Prostate gland (tissue), 2 donors: ENCODE measurements around the gene VPS13D. TPM values are rescaled to one million over a fixed set of nuclear protein-coding genes. Genes with fewer than 3 reads are reported as not detected.
"Not testable (repeated sequence)": the region's sequence is repeated elsewhere in the genome, so short reads cannot be mapped to it uniquely, and the experiment has no call there.

Experiments used
- DNase-seq: peaks from one replicate; pipeline ENCODE4 v3.0.0-alpha.2; 2019; ENCODE audit warnings: low spot score
- H3K27ac ChIP-seq, 2 donors: fragments of 200-600 bp; sonication (generic); 2 replicates each; pipeline ENCODE4 v1.5.1; 2017 to 2019
- H3K27me3 ChIP-seq: fragments of 200-600 bp; sonication (generic); replicated peaks from 2 replicates; pipeline ENCODE4 v1.5.1; 2019; ENCODE audit not compliant: insufficient read depth
- H3K36me3 ChIP-seq, 2 donors: fragments of 200-600 bp; sonication (generic); 1 replicate in 1 of 2; 2 replicates in 1 of 2; pipeline versions ENCODE4 v1.5.1 to v1.8.1; 2017 to 2019
- H3K4me1 ChIP-seq: fragments of 200-600 bp; sonication (generic); replicated peaks from 2 replicates; pipeline ENCODE4 v1.5.1; 2019
- H3K4me3 ChIP-seq, 2 donors: fragments of 200-600 bp; sonication (generic); 2 replicates each; pipeline ENCODE4 v1.5.1; 2017 to 2019
- H3K9me3 ChIP-seq: fragments of 200-600 bp; sonication (generic); 2 replicates; pipeline ENCODE4 v1.5.1; 2017
- CTCF ChIP-seq, 4 experiments: fragments of 200-600 bp in 2 of 4; fragments of 450-650 bp in 2 of 4; sonication (generic) in 2 of 4; IDR thresholded peaks; 1 replicate in 3 of 4; 2 replicates in 1 of 4; pipeline ENCODE4 v1.5.1; 2016 to 2019; ENCODE audit warnings: antibody characterized with exemption in 4 of 4, mild to moderate bottlenecking in 2 of 4, moderate library complexity in 2 of 4
- POLR2A ChIP-seq: fragments of 450-650 bp; IDR thresholded peaks from one replicate; pipeline ENCODE4 v1.6.1; 2016; ENCODE audit warnings: antibody characterized with exemption, mild to moderate bottlenecking
- POLR2AphosphoS5 ChIP-seq: sonication (generic); formaldehyde crosslinking; IDR thresholded peaks from one replicate; pipeline ENCODE4 v1.6.1; 2017; ENCODE audit warnings: antibody characterized with exemption
- WGBS: methylation state at CpG from one replicate; pipeline ENCODE4 v1.1.5; 2018; 5-methylcytosine and 5-hydroxymethylcytosine counted together
- intact Hi-C: fragments of 100-400 bp; cut with DNase I; formaldehyde crosslinking; loops from one replicate; pipeline ENCODE4 v1.14.2; 2022
- total RNA-seq, 2 donors: library from RNA; depleted of rRNA; stranded (reverse); fragments of >200 nt; gene quantifications; one replicate each; pipeline ENCODE4 v1.1.0, GENCODE V29; 2016

VPS13D gene
- total RNA-seq, 2 donors from 2014 or later: 60.7 to 80.8 TPM

DNA sequence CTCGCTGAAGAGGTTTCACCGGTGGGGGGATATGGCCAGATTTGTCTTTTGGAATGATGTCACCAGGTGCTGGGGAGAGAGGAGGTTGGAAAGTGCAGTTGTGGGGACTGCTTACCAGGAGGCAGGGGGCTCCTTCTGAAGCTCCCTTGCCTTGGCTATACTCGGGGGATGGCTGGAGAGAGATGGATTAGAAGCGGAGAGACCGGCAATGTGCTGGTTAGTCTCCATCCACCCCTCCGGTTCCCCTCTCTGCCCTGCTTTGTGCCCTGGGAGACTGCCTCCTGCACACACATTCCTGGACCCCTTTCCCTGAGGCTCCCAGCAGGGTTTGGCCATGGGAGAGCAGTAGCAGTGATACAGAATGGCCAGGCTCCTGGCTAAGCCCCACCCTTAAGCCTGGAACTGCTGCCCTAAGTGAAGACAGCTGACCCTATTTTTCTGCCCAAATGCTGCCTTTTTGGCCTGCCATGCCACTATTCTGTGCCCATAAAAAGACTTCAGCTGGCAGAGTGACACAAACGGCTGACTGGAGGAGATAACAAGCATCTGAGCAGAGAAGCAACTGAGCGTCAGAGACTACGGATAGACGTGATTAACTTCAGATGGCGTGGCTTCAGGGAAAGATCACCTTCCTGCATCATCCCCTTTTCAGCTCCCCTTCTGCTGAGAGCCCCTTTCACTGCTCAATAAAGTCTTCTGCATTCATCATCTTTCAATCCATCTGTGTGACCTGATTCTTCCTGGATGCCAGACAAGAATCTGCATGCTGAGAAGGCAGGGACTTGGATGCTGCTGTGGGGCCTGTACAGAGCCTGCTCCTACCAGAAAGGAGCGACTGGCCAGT is 14.5 kb upstream of the VPS13D start:
- Histone ChIP-seq H3K9me3 (no peaks in the 10 kb centered on the region), H3K4me3 (no peak overlapping the region), H3K27ac (no peak overlapping the region), H3K27me3 (no peaks in the 10 kb centered on the region), H3K4me1 (no peaks in the 10 kb centered on the region), H3K36me3 (no peaks in the 10 kb centered on the region)
- DNase-seq: no peak
- no peak for TF ChIP-seq POLR2A
- intact Hi-C loops: no loop called here
- 85% methylated on average over 12 of the region's 12 CpGs for WGBS

GRCh38 chr1:12219800-12220199 is 10.0 kb upstream of the VPS13D start:
- H3K36me3 ChIP-seq: no peaks in the 10 kb centered on the region
- no peaks in the 10 kb centered on the region for H3K4me1 ChIP-seq
- DNase-seq: no peak
- no peak overlapping the region for H3K4me3 ChIP-seq
- no peaks in the 10 kb centered on the region for H3K9me3 ChIP-seq
- H3K27ac ChIP-seq: no peak overlapping the region
- no peaks in the 10 kb centered on the region for H3K27me3 ChIP-seq
- TF ChIP-seq POLR2AphosphoS5 (no peak), CTCF (IDR thresholded peaks at IDR 0.05) (no peak), POLR2A (no peak)
- intact Hi-C loops: no loop called here
- 89% methylated on average over 4 of the region's 4 CpGs for WGBS

DNA sequence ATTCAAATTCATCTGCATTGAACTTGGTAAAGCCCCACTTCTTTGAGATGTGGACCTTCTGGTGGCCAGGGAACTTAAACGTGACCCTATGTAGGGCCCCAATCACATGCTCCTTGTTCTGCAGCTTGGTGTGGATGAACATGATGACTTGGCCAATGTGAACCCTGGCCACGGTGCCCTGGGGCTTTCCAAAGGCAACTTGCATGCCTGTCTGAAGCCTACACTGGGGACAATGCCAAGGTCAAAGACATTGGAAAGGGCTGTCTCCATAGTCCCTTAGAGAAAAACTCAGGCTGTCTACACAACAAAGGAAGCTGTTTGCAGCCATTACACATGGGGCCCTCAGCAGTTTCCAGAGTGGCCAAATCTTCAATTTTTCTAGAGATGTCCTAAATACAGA is 8.9 kb upstream of the VPS13D start:
- Histone ChIP-seq H3K27me3 (no peaks in the 10 kb centered on the region), H3K9me3 (no peaks in the 10 kb centered on the region), H3K4me1 (no peaks in the 10 kb centered on the region), H3K4me3 (no peak overlapping the region), H3K36me3 (no peaks in the 10 kb centered on the region), H3K27ac (no peak overlapping the region)
- TF ChIP-seq CTCF (IDR thresholded peaks at IDR 0.05) (no peak), POLR2AphosphoS5 (no peak), POLR2A (no peak)
- DNase-seq: no peak
- WGBS: 73% methylated on average over 2 of the region's 2 CpGs
- intact Hi-C loops: no loop called here

- H3K27ac ChIP-seq, H3K4me3 ChIP-seq, intact Hi-C loops: not testable (repeated sequence)
Observed at GRCh38 chr1:12222700-12223099, 7.1 kb upstream of the VPS13D start.

GRCh38 chr1:12224092-12224491 is 5.7 kb upstream of the VPS13D start:
- H3K36me3 ChIP-seq, H3K4me3 ChIP-seq, H3K27ac ChIP-seq, H3K27me3 ChIP-seq, H3K9me3 ChIP-seq, intact Hi-C loops, H3K4me1 ChIP-seq, DNase-seq: not testable (repeated sequence)
- 83% methylated on average over 6 of the region's 6 CpGs for WGBS

More at GRCh38 chr1:12222700-12223099, 7.1 kb upstream of the VPS13D start:
- not testable (repeated sequence) for H3K9me3 ChIP-seq, H3K36me3 ChIP-seq, H3K27me3 ChIP-seq, DNase-seq, H3K4me1 ChIP-seq
- WGBS: 100% methylated on average over 1 of the region's 1 CpG

GRCh38 chr1:12228979-12229378 is 851 bp upstream of the VPS13D start:
- intact Hi-C loops: no loop called here
- TF ChIP-seq POLR2A (no peak), POLR2AphosphoS5 (no peak), CTCF (IDR thresholded peaks at IDR 0.05) (no peak)
- DNase-seq: no peak
- no peak overlapping the region for H3K4me3 ChIP-seq
- no peaks in the 10 kb centered on the region for H3K9me3 ChIP-seq
- no peaks in the 10 kb centered on the region for H3K36me3 ChIP-seq
- H3K27me3 ChIP-seq: no peaks in the 10 kb centered on the region
- H3K27ac ChIP-seq: no peak overlapping the region
- H3K4me1 ChIP-seq: peaks cover 5% of the 10 kb centered on the region
- WGBS: 79% methylated on average over 7 of the region's 7 CpGs
